Kidney tubule cell (primary cell): ENCODE measurements around the gene NPBWR2.
A peak's percentile ranks its signal among the peaks of the same experiment; 100 is the strongest.

Source experiments
- DNase-seq: peaks from one replicate; pipeline ENCODE4 v3.0.0-alpha.2; 2018; ENCODE audit warnings: low spot score

The NPBWR2 gene

GRCh38 chr20:64071341-64072332, 35.7 kb downstream of the NPBWR2 start:
- DNase-seq: no peak

GRCh38 chr20:64070244-64070993, 36.9 kb downstream of the NPBWR2 start:
- no peak for DNase-seq

- peak; percentile 41 for DNase-seq
These were observed 37.6 kb downstream of the NPBWR2 start for GRCh38 chr20:64069614-64070243.

GRCh38 chr20:64069209-64069613, 38.2 kb downstream of the NPBWR2 start:
- no peak for DNase-seq

- no peak for DNase-seq
These were observed 38.8 kb downstream of the NPBWR2 start for GRCh38 chr20:64068386-64069208.

- no peak for DNase-seq
These were observed 39.5 kb downstream of the NPBWR2 start for GRCh38 chr20:64067733-64068307.

- no peak for DNase-seq
These were observed 40.2 kb downstream of the NPBWR2 start for GRCh38 chr20:64067005-64067632.

GRCh38 chr20:64065974-64066343, 41.4 kb downstream of the NPBWR2 start:
- peak; percentile 95 for DNase-seq

- no peak for DNase-seq
These were observed 42.0 kb downstream of the NPBWR2 start for GRCh38 chr20:64065062-64065973.

GRCh38 chr20:64064145-64064698, 43.1 kb downstream of the NPBWR2 start:
- DNase-seq: peak; percentile 72

GRCh38 chr20:64063389-64064144, 43.8 kb downstream of the NPBWR2 start:
- DNase-seq: no peak

- DNase-seq: peak; percentile 95
These were observed 44.6 kb downstream of the NPBWR2 start, which contains the start of gene TCEA2 for GRCh38 chr20:64062596-64063388. TSS of gene TCEA2 (plus strand) at chr20:64063198. CDS start at chr20:64063313, 115 bp downstream.

- DNase-seq: peak; percentile 35
These were observed 45.1 kb downstream of the NPBWR2 start for GRCh38 chr20:64062276-64062595.

GRCh38 chr20:64058536-64058935, 48.8 kb downstream of the NPBWR2 start:
- DNase-seq: no peak

- peak; percentile 68 for DNase-seq
These were observed 49.5 kb downstream of the NPBWR2 start for GRCh38 chr20:64057628-64058498.

GRCh38 chr20:64056889-64057627, 50.3 kb downstream of the NPBWR2 start:
- no peak for DNase-seq
